ENCODE measurements around the gene RPS10. TPM values are rescaled to one million over a fixed set of nuclear protein-coding genes. Genes with fewer than 3 reads are reported as not detected.

RPS10 gene
- total RNA-seq (2014; rRNA removed; shearing (Covaris generic)), result 3,936 and 4,042 TPM in 2 replicates

- DNase-seq (ENCODE audit: low spot score), result peak; percentile 82
Measured at GRCh38 chr6:34425498-34426410, at the start of gene RPS10. TSS of gene RPS10 (minus strand) at chr6:34426069. CDS start at chr6:34425221, 848 bp downstream.

GRCh38 chr6:34475238-34475682, 49.4 kb upstream of the RPS10 start:
- DNase-seq (ENCODE audit: low spot score), result peak; percentile 60

- DNase-seq (ENCODE audit: low spot score), result no peak
Measured at GRCh38 chr6:34474754-34475153, 48.9 kb upstream of the RPS10 start.

GRCh38 chr6:34473967-34474366, 48.1 kb upstream of the RPS10 start:
- DNase-seq (ENCODE audit: low spot score), result no peak

GRCh38 chr6:34472425-34472824, 46.6 kb upstream of the RPS10 start:
- DNase-seq (ENCODE audit: low spot score), result no peak

- no peak for DNase-seq (ENCODE audit: low spot score)
Measured at GRCh38 chr6:34469499-34469898, 43.6 kb upstream of the RPS10 start.

GRCh38 chr6:34468378-34468892, 42.6 kb upstream of the RPS10 start:
- no peak for DNase-seq (ENCODE audit: low spot score)

GRCh38 chr6:34466242-34467185, 40.6 kb upstream of the RPS10 start:
- no peak for DNase-seq (ENCODE audit: low spot score)

- no peak for DNase-seq (ENCODE audit: low spot score)
Measured at GRCh38 chr6:34465531-34466241, 39.8 kb upstream of the RPS10 start, which contains the start of gene PACSIN1. TSS of gene PACSIN1 (plus strand) at chr6:34466076. CDS start at chr6:34526306, 60,230 bp downstream.

GRCh38 chr6:34463849-34464248, 38.0 kb upstream of the RPS10 start:
- DNase-seq (ENCODE audit: low spot score), result no peak

- no peak for DNase-seq (ENCODE audit: low spot score)
Measured at GRCh38 chr6:34463299-34463698, 37.4 kb upstream of the RPS10 start.

GRCh38 chr6:34462551-34462971, 36.7 kb upstream of the RPS10 start:
- peak; percentile 54 for DNase-seq (ENCODE audit: low spot score)

GRCh38 chr6:34462010-34462409, 36.1 kb upstream of the RPS10 start:
- no peak for DNase-seq (ENCODE audit: low spot score)

- no peak for DNase-seq (ENCODE audit: low spot score)
Measured at GRCh38 chr6:34460796-34461507, 35.1 kb upstream of the RPS10 start.

- peak; percentile 28 for DNase-seq (ENCODE audit: low spot score)
Measured at GRCh38 chr6:34459899-34460593, 34.2 kb upstream of the RPS10 start.

- no peak for DNase-seq (ENCODE audit: low spot score)
Measured at GRCh38 chr6:34457742-34458735, 32.2 kb upstream of the RPS10 start.

- no peak for DNase-seq (ENCODE audit: low spot score)
Measured at GRCh38 chr6:34457382-34457741, 31.5 kb upstream of the RPS10 start.

- no peak for DNase-seq (ENCODE audit: low spot score)
Measured at GRCh38 chr6:34455831-34456230, 30.0 kb upstream of the RPS10 start.

GRCh38 chr6:34451192-34451591, 25.3 kb upstream of the RPS10 start:
- DNase-seq (ENCODE audit: low spot score), result no peak

Measured in H4 (cell line).